Endodermal cell (in vitro differentiated cells): Measurements from ENCODE around the gene ST8SIA1. TPM values are rescaled to one million over a fixed set of nuclear protein-coding genes. Genes with fewer than 3 reads are reported as not detected.
A peak's percentile ranks its signal among the peaks of the same experiment; 100 is the strongest.

ENCODE experiments used
- DNase-seq: peaks from one replicate; pipeline ENCODE4 v3.0.0-alpha.2; 2017
- H3K27ac ChIP-seq: 2 replicates; pipeline ENCODE4 v1.5.1; 2013; ENCODE audit warnings: mild to moderate bottlenecking, low read depth, low read length, moderate library complexity
- H3K27me3 ChIP-seq: 2 replicates; pipeline ENCODE4 v1.6.1; 2013; ENCODE audit warnings: mild to moderate bottlenecking, low read length, moderate library complexity; ENCODE audit not compliant: insufficient read depth, control insufficient read depth, poor library complexity, severe bottlenecking
- H3K36me3 ChIP-seq: 2 replicates; pipeline ENCODE4 v1.7.0; 2013; ENCODE audit warnings: mild to moderate bottlenecking, low read length, moderate library complexity; ENCODE audit not compliant: control insufficient read depth, insufficient read depth
- H3K4me1 ChIP-seq: one replicate; pipeline ENCODE4 v1.7.0; 2013; ENCODE audit warnings: low read length; ENCODE audit not compliant: control insufficient read depth, insufficient read depth
- H3K4me3 ChIP-seq: 2 replicates; pipeline ENCODE4 v1.5.1; 2013; ENCODE audit warnings: mild to moderate bottlenecking, low read length, moderate library complexity
- H3K9ac ChIP-seq: 2 replicates; pipeline ENCODE4 v1.6.1; 2013; ENCODE audit warnings: mild to moderate bottlenecking, low read length, moderate library complexity; ENCODE audit not compliant: poor library complexity, severe bottlenecking; ENCODE audit errors: extremely low read depth
- H3K9me3 ChIP-seq: 2 replicates; pipeline ENCODE4 v1.6.1; 2013; ENCODE audit warnings: mild to moderate bottlenecking, low read length, moderate library complexity; ENCODE audit not compliant: control insufficient read depth
- H3K27ac Mint-ChIP-seq: 2 replicates; pipeline ENCODE4 v1.8.0; 2020; ENCODE audit warnings: mixed read lengths
- H3K27me3 Mint-ChIP-seq: 2 replicates; pipeline ENCODE4 v1.8.0; 2021; ENCODE audit warnings: mild to moderate bottlenecking, mixed read lengths; ENCODE audit not compliant: insufficient read depth
- H3K36me3 Mint-ChIP-seq: 2 replicates; pipeline ENCODE4 v1.8.0; 2020; ENCODE audit warnings: low read depth, mixed read lengths
- H3K4me1 Mint-ChIP-seq: 2 replicates; pipeline ENCODE4 v1.8.0; 2020; ENCODE audit warnings: mixed read lengths
- H3K4me3 Mint-ChIP-seq: 2 replicates; pipeline ENCODE4 v1.8.0; 2020; ENCODE audit warnings: mild to moderate bottlenecking, moderate library complexity, mixed read lengths
- H3K9me3 Mint-ChIP-seq: 2 replicates; pipeline ENCODE4 v1.8.0; 2020; ENCODE audit warnings: mild to moderate bottlenecking, mixed read lengths
- CTCF ChIP-seq: fragments of 200-600 bp; sonication (generic); conservative IDR thresholded peaks from 2 replicates; pipeline ENCODE4 v1.5.0; 2021; ENCODE audit warnings: antibody characterized with exemption, mild to moderate bottlenecking
- WGBS, 2 experiments: methylation state at CpG; one replicate each; pipeline versions ENCODE4 v1.1.5 to v1.1.7; 2013; ENCODE audit warnings: missing lambda C conversion rate in 2 of 2, mixed read lengths in 1 of 2; ENCODE audit not compliant: insufficient coverage in 1 of 2, insufficient read length in 1 of 2; 5-methylcytosine and 5-hydroxymethylcytosine counted together
- total RNA-seq, 2 donors: library from RNA; stranded (reverse); fragmentation: NEBNext Ultra II Directional in 1 of 2; extraction: Animal tissue kit (Norgen Biotek cat#: 25700) in 1 of 2; gene quantifications; 2 replicates in 1 of 2; 3 replicates in 1 of 2; pipeline ENCODE4 v1.2.1, GENCODE V29; 2021

The ST8SIA1 gene
- total RNA-seq, 2 donors from 2014 or later: 11.2 to 13.3 TPM

- H3K4me1 ChIP-seq: no peaks in the 10 kb centered on the region
- WGBS, 2 experiments: 91 to 98% methylated on average over 4 to 6 of the region's 6 CpGs
- H3K36me3 Mint-ChIP-seq: peaks cover 11% of the 10 kb centered on the region
- peaks cover 3% of the 10 kb centered on the region for H3K27me3 Mint-ChIP-seq
- no peak overlapping the region for H3K4me3 ChIP-seq
- DNase-seq: no peak
- no peak for TF ChIP-seq CTCF
- H3K9ac ChIP-seq: no peak overlapping the region
- H3K27ac ChIP-seq: no peak overlapping the region
- peaks cover 18% of the 10 kb centered on the region for H3K36me3 ChIP-seq
- no peaks in the 10 kb centered on the region for H3K27me3 ChIP-seq
- peaks cover 22% of the 10 kb centered on the region for H3K9me3 Mint-ChIP-seq
- peaks cover 19% of the 10 kb centered on the region for H3K9me3 ChIP-seq
- no peak overlapping the region for H3K27ac Mint-ChIP-seq
- peaks cover 8% of the 10 kb centered on the region for H3K4me1 Mint-ChIP-seq
- no peak overlapping the region for H3K4me3 Mint-ChIP-seq
These were observed 52.2 kb downstream of the ST8SIA1 start for GRCh38 chr12:22282283-22282682.

DNA sequence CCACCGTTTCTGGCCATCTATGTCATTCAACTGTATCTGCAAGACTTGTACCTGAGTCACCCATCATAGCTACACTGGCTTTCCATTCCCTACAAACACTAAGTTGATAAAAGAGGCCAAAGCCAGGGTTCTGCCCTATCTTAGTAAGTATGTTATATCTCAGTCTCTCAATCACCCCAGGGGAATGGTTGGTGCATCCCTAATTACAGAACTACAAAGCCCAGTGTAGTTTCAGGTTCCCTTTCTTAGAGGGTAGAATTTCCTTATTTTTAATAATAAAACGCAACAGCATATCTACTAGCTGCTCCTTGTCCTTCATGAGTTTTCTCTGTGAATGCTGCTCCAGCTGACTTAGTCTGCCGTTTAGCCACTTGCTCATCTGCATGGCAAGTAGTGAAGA lies 57.6 kb downstream of the ST8SIA1 start:
- Histone ChIP-seq H3K27ac (no peak overlapping the region), H3K36me3 (peaks cover 8% of the 10 kb centered on the region), H3K4me3 (no peak overlapping the region), H3K9me3 (peaks cover 19% of the 10 kb centered on the region), H3K4me1 (no peaks in the 10 kb centered on the region), H3K9ac (no peak overlapping the region), H3K27me3 (no peaks in the 10 kb centered on the region)
- TF ChIP-seq CTCF: no peak
- peaks cover 11% of the 10 kb centered on the region for H3K36me3 Mint-ChIP-seq
- 90 to 100% methylated on average over 1 to 3 of the region's 3 CpGs for WGBS, 2 experiments
- H3K4me1 Mint-ChIP-seq: peaks cover 4% of the 10 kb centered on the region
- no peaks in the 10 kb centered on the region for H3K27me3 Mint-ChIP-seq
- no peak overlapping the region for H3K4me3 Mint-ChIP-seq
- H3K27ac Mint-ChIP-seq: no peak overlapping the region
- DNase-seq: no peak
- H3K9me3 Mint-ChIP-seq: peaks cover 22% of the 10 kb centered on the region

DNA sequence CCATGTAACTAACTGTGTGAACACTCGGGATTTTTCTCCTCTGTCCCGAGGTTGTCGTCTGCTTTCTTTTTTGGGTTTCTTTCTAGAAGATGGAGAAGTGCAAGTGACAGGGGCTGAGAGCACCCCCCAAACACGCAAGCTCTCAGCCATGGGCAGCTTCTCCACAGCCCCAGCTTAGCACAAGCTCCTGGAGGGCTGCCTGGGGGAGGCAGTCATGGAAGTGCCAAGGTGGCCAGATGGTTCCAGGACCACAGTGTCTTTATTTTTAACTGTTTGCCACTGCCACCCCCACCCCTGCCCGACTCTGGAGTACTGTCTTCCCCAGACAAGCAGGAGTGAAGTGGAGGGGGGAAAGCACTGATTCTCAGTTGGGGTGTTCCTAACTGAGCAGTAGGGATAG lies 58.2 kb downstream of the ST8SIA1 start:
- H3K36me3 Mint-ChIP-seq: peaks cover 11% of the 10 kb centered on the region
- 99 to 100% methylated on average over 3 to 5 of the region's 5 CpGs for WGBS, 2 experiments
- Histone ChIP-seq H3K27ac (peak overlapping the region; percentile 12), H3K4me3 (no peak overlapping the region), H3K27me3 (no peaks in the 10 kb centered on the region), H3K9ac (no peak overlapping the region), H3K9me3 (peaks cover 19% of the 10 kb centered on the region), H3K36me3 (peaks cover 8% of the 10 kb centered on the region), H3K4me1 (no peaks in the 10 kb centered on the region)
- no peaks in the 10 kb centered on the region for H3K27me3 Mint-ChIP-seq
- no peak for TF ChIP-seq CTCF
- H3K27ac Mint-ChIP-seq: no peak overlapping the region
- H3K9me3 Mint-ChIP-seq: peaks cover 22% of the 10 kb centered on the region
- no peak for DNase-seq
- H3K4me3 Mint-ChIP-seq: no peak overlapping the region
- H3K4me1 Mint-ChIP-seq: peaks cover 4% of the 10 kb centered on the region
